ENCODE measurements around the gene MRPL19.

- TF ChIP-seq EP300 (IDR thresholded peaks at IDR 0.05) (no peak), POLR2A (IDR thresholded peaks at IDR 0.05) (no peak), CTCF (IDR thresholded peaks at IDR 0.05) (no peak)
Observed at GRCh38 chr2:75643980-75644379, 2.6 kb upstream of the MRPL19 start.

All from ovary (tissue), 3 donors.